Mesodermal cell (in vitro differentiated cells): ENCODE data around the gene GAL3ST3.
"Not testable (repeated sequence)": the region's sequence is repeated elsewhere in the genome, so short reads cannot be mapped to it uniquely, and the experiment has no call there.

Experiments
- H3K27ac ChIP-seq: 2 replicates; pipeline ENCODE4 v1.7.0; 2013; ENCODE audit warnings: mild to moderate bottlenecking, low read depth, low read length, moderate library complexity; ENCODE audit not compliant: severe bottlenecking
- H3K36me3 ChIP-seq: 2 replicates; pipeline ENCODE4 v1.7.1; 2013; ENCODE audit warnings: mild to moderate bottlenecking, low read length, moderate library complexity; ENCODE audit not compliant: control insufficient read depth, insufficient read depth
- H3K4me1 ChIP-seq: one replicate; pipeline ENCODE4 v1.7.1; 2013; ENCODE audit warnings: mild to moderate bottlenecking, low read length; ENCODE audit not compliant: insufficient read depth, control insufficient read depth, poor library complexity, severe bottlenecking
- H3K4me3 ChIP-seq: 2 replicates; pipeline ENCODE4 v1.7.0; 2013; ENCODE audit warnings: low read length, control low read depth, mild to moderate bottlenecking; ENCODE audit not compliant: insufficient read depth, poor library complexity, severe bottlenecking; ENCODE audit errors: extremely low read depth
- H3K9me3 ChIP-seq: 2 replicates; pipeline ENCODE4 v1.7.1; 2013; ENCODE audit warnings: mild to moderate bottlenecking, low read length, moderate library complexity; ENCODE audit not compliant: control insufficient read depth
- WGBS, 2 experiments: methylation state at CpG; one replicate each; pipeline ENCODE4 v1.1.5; 2013; ENCODE audit warnings: missing lambda C conversion rate in 2 of 2; ENCODE audit not compliant: insufficient coverage in 2 of 2; 5-methylcytosine and 5-hydroxymethylcytosine counted together

Gene GAL3ST3

DNA sequence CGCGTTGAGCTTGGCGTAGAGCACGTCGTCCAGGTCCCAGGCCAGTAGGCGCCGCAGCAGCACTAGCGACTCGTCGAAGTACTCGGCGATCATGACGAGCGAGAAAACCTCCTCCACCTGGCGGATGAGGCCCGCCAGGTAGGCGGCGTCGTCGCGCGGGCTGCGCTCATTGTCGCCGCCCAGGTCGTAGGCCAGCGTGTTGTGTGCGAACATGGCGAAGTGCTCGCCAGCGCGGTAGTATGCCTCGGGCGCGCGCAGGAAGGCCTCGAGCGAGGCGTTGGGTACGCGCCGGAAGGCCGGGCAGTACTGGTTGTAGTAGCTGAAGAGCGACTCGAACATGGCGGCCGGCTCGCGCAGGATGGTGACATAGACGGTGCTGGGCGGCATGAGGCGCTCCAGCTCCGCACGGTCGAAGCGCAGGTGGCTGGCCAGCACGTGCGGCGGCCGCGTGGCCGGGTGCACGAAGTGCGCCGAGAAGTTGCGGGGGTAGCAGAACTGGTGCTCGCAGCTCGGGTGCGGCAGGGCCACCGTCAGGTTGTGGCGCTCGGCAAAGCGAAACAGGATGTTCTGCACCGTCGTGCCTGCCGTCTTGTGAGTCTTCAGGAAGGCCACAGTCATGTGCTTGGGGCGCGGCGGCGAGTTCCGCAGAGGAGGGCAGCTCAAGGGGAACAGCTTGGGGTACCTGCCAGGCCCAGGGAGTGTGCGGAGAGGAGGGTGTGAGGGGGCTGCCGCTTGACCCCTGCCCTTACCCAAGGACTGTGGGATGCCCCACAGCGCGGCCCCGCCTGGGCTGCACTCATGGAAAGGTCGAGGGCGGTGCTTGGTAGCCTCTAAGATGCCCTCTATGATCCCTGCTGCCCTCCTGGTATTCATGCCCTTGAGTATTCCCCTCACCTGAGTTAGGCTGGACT, 5.7 kb downstream of the GAL3ST3 start:
- no peaks in the 10 kb centered on the region for H3K4me1 ChIP-seq
- H3K36me3 ChIP-seq: no peaks in the 10 kb centered on the region
- H3K9me3 ChIP-seq: no peaks in the 10 kb centered on the region
- 96 to 98% methylated on average over 77 to 84 of the region's 88 CpGs for WGBS, 2 experiments
- no peak overlapping the region for H3K4me3 ChIP-seq
- no peak overlapping the region for H3K27ac ChIP-seq

- WGBS, 2 experiments: 96% methylated on average over 78 to 79 of the region's 81 CpGs
- Histone ChIP-seq H3K27ac (no peak overlapping the region), H3K4me3 (no peak overlapping the region), H3K4me1 (no peaks in the 10 kb centered on the region), H3K36me3 (no peaks in the 10 kb centered on the region), H3K9me3 (no peaks in the 10 kb centered on the region)
Measured at GRCh38 chr11:66042227-66042995, 6.5 kb downstream of the GAL3ST3 start.

DNA sequence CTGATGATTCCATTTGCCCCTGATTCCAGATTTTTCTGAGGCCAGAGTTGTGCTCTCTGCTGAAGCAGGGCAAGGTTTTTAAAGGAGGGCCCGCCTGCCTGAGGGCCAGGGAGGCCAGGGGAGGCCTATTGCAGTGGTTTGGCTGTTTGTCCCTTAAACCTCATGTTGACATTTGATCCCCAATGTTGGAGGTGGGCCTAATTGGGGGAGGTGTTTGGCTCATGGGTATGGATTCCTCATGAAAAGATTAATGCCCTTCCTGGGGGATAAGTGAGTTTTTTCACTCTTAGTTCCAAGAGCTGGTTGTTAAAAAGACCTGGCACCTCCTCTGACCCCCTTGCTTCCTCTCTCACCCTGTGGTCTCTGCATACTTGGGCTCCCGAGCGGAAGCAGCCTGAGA, 9.2 kb downstream of the GAL3ST3 start:
- Histone ChIP-seq H3K4me3 (no peak overlapping the region), H3K27ac (no peak overlapping the region), H3K36me3 (no peaks in the 10 kb centered on the region), H3K9me3 (no peaks in the 10 kb centered on the region), H3K4me1 (no peaks in the 10 kb centered on the region)
- 92 to 93% methylated on average over 3 of the region's 3 CpGs for WGBS, 2 experiments

DNA sequence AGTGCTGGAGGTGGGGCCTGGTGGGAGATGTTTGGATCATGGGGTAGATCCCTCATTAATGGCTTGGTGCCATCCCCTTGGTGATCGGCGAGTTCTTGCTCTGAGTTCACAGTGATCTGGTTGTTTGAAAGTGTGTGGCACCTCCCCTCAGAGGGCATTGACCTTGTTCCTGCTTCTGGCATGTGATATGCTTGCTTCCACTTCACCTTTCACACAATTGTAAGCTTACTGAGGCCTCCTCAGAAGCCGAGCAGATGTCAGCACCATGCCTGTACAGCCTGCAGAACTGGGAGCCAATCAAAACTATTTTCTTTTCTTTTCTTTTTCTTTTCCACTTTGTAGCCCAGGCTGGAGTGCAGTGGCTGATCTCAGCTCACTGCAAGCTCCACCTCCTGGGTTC, 11.6 kb downstream of the GAL3ST3 start:
- 87 to 97% methylated on average over 3 of the region's 3 CpGs for WGBS, 2 experiments
- Histone ChIP-seq H3K4me1 (no peaks in the 10 kb centered on the region), H3K36me3 (no peaks in the 10 kb centered on the region), H3K27ac (no peak overlapping the region), H3K4me3 (no peak overlapping the region), H3K9me3 (no peaks in the 10 kb centered on the region)

GRCh38 chr11:66036334-66036710, 12.6 kb downstream of the GAL3ST3 start:
- Histone ChIP-seq H3K9me3 (no peaks in the 10 kb centered on the region), H3K4me3 (no peak overlapping the region), H3K27ac (no peak overlapping the region), H3K36me3 (no peaks in the 10 kb centered on the region), H3K4me1 (no peaks in the 10 kb centered on the region)
- 82 to 89% methylated on average over 1 to 4 of the region's 5 CpGs for whole genome bisulfite sequencing, 2 experiments

GRCh38 chr11:66035653-66036333, 13.2 kb downstream of the GAL3ST3 start:
- no peaks in the 10 kb centered on the region for H3K9me3 ChIP-seq

DNA sequence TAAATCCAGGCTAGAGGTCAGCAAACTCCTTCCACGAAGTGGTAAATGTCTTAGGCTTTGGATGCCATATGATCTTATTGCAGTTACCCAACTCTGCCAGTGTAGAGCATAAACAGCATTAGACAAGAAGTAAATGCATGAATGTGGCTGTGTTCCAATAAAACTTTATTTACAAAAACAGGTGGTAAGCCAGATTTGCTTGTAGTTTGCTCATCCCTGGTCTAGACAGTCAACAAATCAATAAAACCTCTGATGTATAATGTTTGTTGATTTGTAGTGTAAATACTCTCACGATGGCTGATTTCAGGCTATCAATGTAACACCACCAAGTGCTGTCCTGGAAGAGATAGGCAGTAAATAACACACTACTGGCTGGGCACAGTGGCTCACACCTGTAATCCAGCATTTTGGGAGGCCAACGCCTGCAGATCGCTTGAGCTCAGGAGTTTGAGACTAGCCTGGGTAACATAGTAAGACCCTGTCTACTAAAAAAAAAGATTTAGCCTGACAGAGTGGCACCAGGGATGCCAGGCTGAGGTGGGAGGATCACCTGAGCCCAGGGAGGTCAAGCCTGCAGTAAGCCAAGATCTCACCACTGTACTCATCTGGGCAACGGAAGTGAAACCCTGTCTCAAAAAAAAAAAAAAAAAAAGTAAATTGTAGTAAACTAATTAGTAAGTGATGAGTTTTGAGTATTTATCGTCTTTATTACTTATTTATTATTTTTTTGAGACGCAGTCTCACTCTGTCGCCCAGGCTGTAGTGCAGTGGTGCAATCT, 15.8 kb downstream of the GAL3ST3 start:
- Histone ChIP-seq H3K4me3 (no peak overlapping the region), H3K4me1 (no peaks in the 10 kb centered on the region), H3K36me3 (no peaks in the 10 kb centered on the region), H3K9me3 (no peaks in the 10 kb centered on the region), H3K27ac (no peak overlapping the region)
- WGBS, 2 experiments: 87 to 92% methylated on average over 3 to 6 of the region's 8 CpGs

More at GRCh38 chr11:66035653-66036333, 13.2 kb downstream of the GAL3ST3 start:
- Histone ChIP-seq H3K4me1 (no peaks in the 10 kb centered on the region), H3K27ac (no peak overlapping the region), H3K36me3 (no peaks in the 10 kb centered on the region), H3K4me3 (no peak overlapping the region)
- WGBS, 2 experiments: 86 to 87% methylated on average over 2 to 5 of the region's 9 CpGs

- H3K9me3 ChIP-seq: no peaks in the 10 kb centered on the region
- H3K4me3 ChIP-seq: no peak within 1 kb of the TSS
- H3K36me3 ChIP-seq: no peaks in the 10 kb centered on the region
- H3K27ac ChIP-seq: no peak within 1 kb of the TSS
- 90% methylated on average over 17 to 18 of the region's 18 CpGs for WGBS, 2 experiments
- peaks cover 13% of the 10 kb centered on the region for H3K4me1 ChIP-seq
Measured at GRCh38 chr11:66026017-66026529, 22.9 kb downstream of the GAL3ST3 start, which contains the start of gene CATSPER1. Gene CATSPER1, minus strand, starts transcription at chr11:66026479. Its CDS starts 100 bp downstream, at chr11:66026379.

GRCh38 chr11:66023186-66023440, 25.8 kb downstream of the GAL3ST3 start:
- not testable (repeated sequence) for H3K9me3 ChIP-seq, H3K4me3 ChIP-seq, H3K27ac ChIP-seq, H3K36me3 ChIP-seq
- peaks cover 19% of the 10 kb centered on the region for H3K4me1 ChIP-seq
- WGBS, 2 experiments: 79 to 90% methylated on average over 5 of the region's 5 CpGs
